OCI-LY3 (cell line): Measurements from ENCODE around the gene CASP12.

Source experiments
- H2AFZ ChIP-seq: fragments of 200-600, 300-600 bp; shearing (Covaris generic); 2 replicates; pipeline ENCODE4 v1.6.0; 2014; ENCODE audit warnings: antibody characterized with exemption, low read depth, low read length
- H3K27ac ChIP-seq: fragments of 200-600, 300-600 bp; sonication (generic); 2 replicates; pipeline ENCODE4 v1.5.1; 2014; ENCODE audit warnings: mild to moderate bottlenecking, low read length, moderate library complexity, mixed read lengths
- H3K27me3 ChIP-seq: fragments of 200-600, 300-600 bp; sonication (generic); 2 replicates; pipeline ENCODE4 v1.6.1; 2014; ENCODE audit warnings: low read depth, low read length, mixed read lengths
- H3K36me3 ChIP-seq: fragments of 200-600, 300-600 bp; sonication (generic); replicated peaks from 2 replicates; pipeline ENCODE3; 2014; ENCODE audit warnings: low read depth, low read length, mixed read lengths
- H3K4me1 ChIP-seq: fragments of 300-600, 200-600 bp; sonication (generic); 2 replicates; pipeline ENCODE4 v1.6.1; 2014; ENCODE audit warnings: low read length, mixed read lengths
- H3K4me2 ChIP-seq: fragments of 200-600, 300-600 bp; sonication (generic); 2 replicates; pipeline ENCODE4 v1.6.1; 2014; ENCODE audit warnings: low read length, mixed read lengths
- H3K4me3 ChIP-seq: fragments of 300-600, 200-600 bp; sonication (generic); 2 replicates; pipeline ENCODE4 v1.5.1; 2014; ENCODE audit warnings: antibody characterized with exemption, mild to moderate bottlenecking, low read length, moderate library complexity
- H3K79me2 ChIP-seq: fragments of 300-600, 200-600 bp; shearing (Covaris generic); 2 replicates; pipeline ENCODE4 v1.6.1; 2014; ENCODE audit warnings: mild to moderate bottlenecking, low read length, mixed read lengths
- H3K9ac ChIP-seq: fragments of 300-600, 200-600 bp; shearing (Covaris generic); 2 replicates; pipeline ENCODE4 v1.6.0; 2014; ENCODE audit warnings: mild to moderate bottlenecking, low read length, moderate library complexity
- H3K9me3 ChIP-seq: fragments of 200-600, 300-600 bp; shearing (Covaris generic); 2 replicates; pipeline ENCODE4 v1.6.1; 2014; ENCODE audit warnings: low read length, mixed read lengths; ENCODE audit not compliant: insufficient read depth
- H4K20me1 ChIP-seq: fragments of 200-600, 300-600 bp; sonication (generic); 2 replicates; pipeline ENCODE4 v1.6.1; 2016; ENCODE audit warnings: low read length, mixed read lengths; ENCODE audit not compliant: insufficient read depth
- EZH2phosphoT487 ChIP-seq: fragments of 200-600 bp; shearing (Covaris generic); IDR thresholded peaks from 2 replicates; pipeline ENCODE4 v1.6.1; 2018; ENCODE audit warnings: antibody characterized with exemption, mixed run types, low read depth
- TF ChIP-seq, protein P1 (sequence below): fragments of 200-600, 300-600 bp; sonication (generic); IDR thresholded peaks from 2 replicates; pipeline ENCODE4 v1.5.1; 2014; ENCODE audit warnings: antibody characterized with exemption, low read length, low read depth

The CASP12 gene

DNA sequence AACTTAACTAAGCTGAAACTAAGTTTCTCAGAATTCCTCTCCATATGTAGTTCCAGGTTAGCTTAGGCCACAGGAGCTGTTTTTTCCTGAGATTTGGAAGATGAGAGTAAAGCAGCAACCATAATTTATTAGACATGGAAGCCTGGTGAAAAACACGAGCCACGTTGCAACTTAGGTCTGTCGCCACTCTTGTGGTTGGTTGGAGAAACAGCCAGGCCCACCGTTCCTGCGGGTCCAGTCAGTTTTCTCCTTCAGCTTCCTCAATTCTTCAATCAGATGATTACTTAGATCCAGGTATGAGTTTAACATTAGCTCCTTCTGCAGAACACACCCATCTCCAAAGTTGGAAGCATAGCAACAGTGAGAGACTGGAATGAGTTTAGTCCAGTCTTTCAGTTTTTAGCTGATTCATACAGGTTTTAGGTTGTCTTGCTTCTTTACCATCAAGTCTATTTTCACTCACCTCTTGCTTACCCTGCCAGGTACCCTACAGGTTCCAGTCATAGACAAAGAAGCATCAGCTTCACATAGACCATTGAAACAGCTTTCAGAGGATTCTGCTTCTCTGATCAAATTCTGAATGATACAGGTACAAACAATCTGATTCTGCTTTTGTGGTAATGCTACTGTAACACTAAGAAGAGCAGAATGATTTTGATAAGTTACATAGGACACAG lies 18.6 kb downstream of the CASP12 start:
- H3K9ac ChIP-seq = no peak overlapping the region
- H3K4me2 ChIP-seq = no peak overlapping the region
- H4K20me1 ChIP-seq = no peaks in the 10 kb centered on the region
- H3K36me3 ChIP-seq = no peaks in the 10 kb centered on the region
- no peak for TF ChIP-seq EZH2phosphoT487
- TF ChIP-seq, protein P1, sequence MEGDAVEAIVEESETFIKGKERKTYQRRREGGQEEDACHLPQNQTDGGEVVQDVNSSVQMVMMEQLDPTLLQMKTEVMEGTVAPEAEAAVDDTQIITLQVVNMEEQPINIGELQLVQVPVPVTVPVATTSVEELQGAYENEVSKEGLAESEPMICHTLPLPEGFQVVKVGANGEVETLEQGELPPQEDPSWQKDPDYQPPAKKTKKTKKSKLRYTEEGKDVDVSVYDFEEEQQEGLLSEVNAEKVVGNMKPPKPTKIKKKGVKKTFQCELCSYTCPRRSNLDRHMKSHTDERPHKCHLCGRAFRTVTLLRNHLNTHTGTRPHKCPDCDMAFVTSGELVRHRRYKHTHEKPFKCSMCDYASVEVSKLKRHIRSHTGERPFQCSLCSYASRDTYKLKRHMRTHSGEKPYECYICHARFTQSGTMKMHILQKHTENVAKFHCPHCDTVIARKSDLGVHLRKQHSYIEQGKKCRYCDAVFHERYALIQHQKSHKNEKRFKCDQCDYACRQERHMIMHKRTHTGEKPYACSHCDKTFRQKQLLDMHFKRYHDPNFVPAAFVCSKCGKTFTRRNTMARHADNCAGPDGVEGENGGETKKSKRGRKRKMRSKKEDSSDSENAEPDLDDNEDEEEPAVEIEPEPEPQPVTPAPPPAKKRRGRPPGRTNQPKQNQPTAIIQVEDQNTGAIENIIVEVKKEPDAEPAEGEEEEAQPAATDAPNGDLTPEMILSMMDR = no peak
- no peak overlapping the region for H3K27ac ChIP-seq
- H3K4me3 ChIP-seq = no peak overlapping the region
- no peaks in the 10 kb centered on the region for H3K79me2 ChIP-seq
- H3K9me3 ChIP-seq = no peaks in the 10 kb centered on the region
- no peaks in the 10 kb centered on the region for H3K27me3 ChIP-seq
- H3K4me1 ChIP-seq = peaks cover 41% of the 10 kb centered on the region
- H2AFZ ChIP-seq = no peak overlapping the region

DNA sequence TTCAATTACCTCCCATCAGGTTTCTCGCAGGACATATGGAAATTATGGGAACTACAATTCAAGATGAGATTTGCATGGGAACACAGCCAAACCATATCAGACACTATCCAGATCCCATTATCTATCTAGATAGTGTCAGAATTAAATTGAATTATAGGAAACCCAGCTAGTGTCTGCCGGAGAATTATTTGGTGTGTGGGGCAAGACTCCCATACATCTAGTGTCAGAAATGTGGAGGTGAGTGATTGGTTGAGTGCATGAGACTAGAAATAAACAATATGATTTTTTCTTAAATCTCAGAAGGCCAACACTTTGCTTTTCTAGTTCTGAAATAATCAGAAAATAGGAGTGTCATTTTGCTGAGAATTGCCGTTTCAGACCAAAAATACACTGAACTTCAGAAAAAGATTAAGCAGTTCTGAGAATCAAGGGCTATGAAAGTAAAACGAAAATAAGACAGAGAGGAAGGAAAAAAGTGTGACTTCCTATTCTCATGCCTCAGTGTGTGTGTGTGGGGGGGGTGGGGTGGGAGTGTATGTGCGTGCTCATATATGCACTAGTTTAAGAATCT lies 21.3 kb downstream of the CASP12 start:
- Histone ChIP-seq H3K79me2 (no peaks in the 10 kb centered on the region), H3K4me1 (peaks cover 36% of the 10 kb centered on the region), H3K9me3 (no peaks in the 10 kb centered on the region), H3K9ac (no peak overlapping the region), H3K36me3 (no peaks in the 10 kb centered on the region), H3K4me3 (peak overlapping the region; percentile 37), H3K27ac (peak overlapping the region; percentile 56; the same call in 1 of the 2 replicates), H4K20me1 (no peaks in the 10 kb centered on the region), H3K4me2 (peak overlapping the region; percentile 62), H3K27me3 (no peaks in the 10 kb centered on the region), H2AFZ (peak overlapping the region; percentile 70; the same call in 1 of the 2 replicates)
- TF ChIP-seq EZH2phosphoT487 = no peak
- TF ChIP-seq, protein P1 = no peak

DNA sequence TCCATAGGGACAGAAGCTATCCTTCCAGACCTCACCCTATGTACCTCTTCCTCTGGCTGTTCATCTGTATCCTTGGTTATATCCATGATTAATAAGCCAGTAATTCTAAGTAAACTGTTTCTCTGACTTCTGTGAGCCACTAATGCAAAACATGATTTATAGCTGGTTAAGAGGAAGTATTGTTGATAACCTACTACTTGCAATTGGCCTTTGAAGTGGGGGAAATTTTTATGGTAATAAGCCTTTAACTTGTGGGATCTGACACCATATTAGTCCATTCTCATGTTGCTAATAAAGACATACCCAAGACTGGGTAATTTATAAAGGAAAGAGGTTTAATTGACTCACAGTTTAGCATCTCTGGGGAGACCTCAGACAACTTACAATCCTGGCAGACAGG lies 21.9 kb downstream of the CASP12 start:
- H3K27ac ChIP-seq = no peak overlapping the region
- TF ChIP-seq EZH2phosphoT487 = no peak
- TF ChIP-seq, protein P1 = no peak
- H4K20me1 ChIP-seq = no peaks in the 10 kb centered on the region
- H3K79me2 ChIP-seq = no peaks in the 10 kb centered on the region
- no peak overlapping the region for H3K9ac ChIP-seq
- H3K27me3 ChIP-seq = no peaks in the 10 kb centered on the region
- no peak overlapping the region for H3K4me3 ChIP-seq
- H2AFZ ChIP-seq = no peak overlapping the region
- H3K9me3 ChIP-seq = no peaks in the 10 kb centered on the region
- no peaks in the 10 kb centered on the region for H3K36me3 ChIP-seq
- peak overlapping the region; percentile 62 for H3K4me2 ChIP-seq
- H3K4me1 ChIP-seq = peaks cover 29% of the 10 kb centered on the region

DNA sequence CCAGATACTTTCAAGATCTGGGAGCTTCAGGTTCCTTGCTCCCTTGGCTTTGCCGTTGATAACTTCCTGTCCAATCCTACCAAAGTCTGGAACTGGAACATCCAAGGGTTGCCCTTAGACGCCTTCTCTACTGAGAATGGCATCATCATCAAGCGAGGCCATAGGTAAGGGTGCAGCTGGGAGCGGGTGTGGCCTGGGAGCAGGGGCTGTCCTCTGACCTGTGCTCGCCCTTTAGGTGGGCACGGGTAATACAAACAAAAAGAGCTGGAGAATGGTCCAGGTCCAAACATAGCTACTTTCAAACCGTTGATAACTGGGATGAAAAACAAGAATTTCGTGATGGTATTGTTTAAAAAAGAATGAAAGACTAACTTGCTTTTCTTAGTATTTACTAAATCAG lies 25.0 kb downstream of the CASP12 start:
- H3K4me3 ChIP-seq = no peak overlapping the region
- no peak overlapping the region for H2AFZ ChIP-seq
- TF ChIP-seq, protein P1 = no peak
- no peak for TF ChIP-seq EZH2phosphoT487
- peaks cover 30% of the 10 kb centered on the region for H3K4me1 ChIP-seq
- no peaks in the 10 kb centered on the region for H4K20me1 ChIP-seq
- no peaks in the 10 kb centered on the region for H3K79me2 ChIP-seq
- no peaks in the 10 kb centered on the region for H3K27me3 ChIP-seq
- H3K9ac ChIP-seq = no peak overlapping the region
- no peaks in the 10 kb centered on the region for H3K36me3 ChIP-seq
- H3K4me2 ChIP-seq = no peak overlapping the region
- no peak overlapping the region for H3K27ac ChIP-seq
- H3K9me3 ChIP-seq = no peaks in the 10 kb centered on the region
